ENCODE measurements around the gene ZDHHC11.

The ZDHHC11 gene

GRCh38 chr5:862367-863243 lies 11.8 kb upstream of the ZDHHC11 start:
- TF ChIP-seq, protein P1, sequence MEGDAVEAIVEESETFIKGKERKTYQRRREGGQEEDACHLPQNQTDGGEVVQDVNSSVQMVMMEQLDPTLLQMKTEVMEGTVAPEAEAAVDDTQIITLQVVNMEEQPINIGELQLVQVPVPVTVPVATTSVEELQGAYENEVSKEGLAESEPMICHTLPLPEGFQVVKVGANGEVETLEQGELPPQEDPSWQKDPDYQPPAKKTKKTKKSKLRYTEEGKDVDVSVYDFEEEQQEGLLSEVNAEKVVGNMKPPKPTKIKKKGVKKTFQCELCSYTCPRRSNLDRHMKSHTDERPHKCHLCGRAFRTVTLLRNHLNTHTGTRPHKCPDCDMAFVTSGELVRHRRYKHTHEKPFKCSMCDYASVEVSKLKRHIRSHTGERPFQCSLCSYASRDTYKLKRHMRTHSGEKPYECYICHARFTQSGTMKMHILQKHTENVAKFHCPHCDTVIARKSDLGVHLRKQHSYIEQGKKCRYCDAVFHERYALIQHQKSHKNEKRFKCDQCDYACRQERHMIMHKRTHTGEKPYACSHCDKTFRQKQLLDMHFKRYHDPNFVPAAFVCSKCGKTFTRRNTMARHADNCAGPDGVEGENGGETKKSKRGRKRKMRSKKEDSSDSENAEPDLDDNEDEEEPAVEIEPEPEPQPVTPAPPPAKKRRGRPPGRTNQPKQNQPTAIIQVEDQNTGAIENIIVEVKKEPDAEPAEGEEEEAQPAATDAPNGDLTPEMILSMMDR (IDR thresholded peaks at IDR 0.05; ENCODE audit: extremely low read depth, missing control alignments), result no peak
- DNase-seq (ENCODE audit: low spot score), result no peak

DNA sequence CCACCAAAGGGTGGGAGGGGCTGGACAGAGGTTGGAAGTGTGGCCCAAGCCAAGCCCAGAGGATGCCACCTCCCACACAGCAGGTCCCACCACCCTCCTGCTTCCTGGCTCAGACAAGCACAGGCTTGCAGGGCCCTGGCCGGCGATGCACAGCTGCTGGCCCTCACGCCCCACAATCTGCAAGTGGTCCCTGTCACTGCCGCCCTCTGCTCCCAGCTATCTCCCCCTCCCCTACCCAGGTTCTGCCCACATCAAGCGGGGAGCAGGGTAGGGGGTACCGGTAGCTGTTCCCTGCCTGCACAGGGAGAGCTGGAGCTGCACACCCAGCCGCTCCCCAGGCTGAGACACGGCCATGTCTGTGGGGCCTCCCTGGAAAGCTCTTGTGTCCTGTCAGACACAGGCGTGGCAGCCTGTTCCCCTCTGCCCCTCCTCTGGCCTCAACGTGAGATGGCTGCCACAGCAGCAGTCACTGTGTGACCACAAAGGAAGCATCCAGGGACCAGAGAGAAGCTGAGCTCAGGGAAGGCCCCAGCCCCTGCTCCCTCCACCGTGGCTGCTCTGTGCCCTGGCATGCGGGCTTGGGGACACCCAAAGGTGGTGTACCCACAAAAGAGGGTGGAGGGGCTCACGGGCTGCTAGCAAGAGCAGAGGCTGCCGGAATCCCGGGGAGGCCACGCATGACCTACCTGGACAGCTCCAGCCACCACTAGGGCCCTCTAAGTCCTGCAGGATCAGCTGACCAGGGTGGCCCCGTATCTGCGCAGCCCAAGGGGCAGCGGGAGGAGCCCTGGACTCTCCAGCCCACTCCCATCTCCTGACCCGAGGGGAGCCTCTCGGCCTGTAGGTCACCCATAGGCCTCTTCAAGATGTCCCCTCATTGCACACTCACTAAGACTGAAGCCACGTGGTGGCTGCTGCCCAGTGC lies 10.9 kb upstream of the ZDHHC11 start:
- no peak for DNase-seq (ENCODE audit: low spot score)
- TF ChIP-seq, protein P1 (IDR thresholded peaks at IDR 0.05; ENCODE audit: extremely low read depth, missing control alignments), result no peak

DNA sequence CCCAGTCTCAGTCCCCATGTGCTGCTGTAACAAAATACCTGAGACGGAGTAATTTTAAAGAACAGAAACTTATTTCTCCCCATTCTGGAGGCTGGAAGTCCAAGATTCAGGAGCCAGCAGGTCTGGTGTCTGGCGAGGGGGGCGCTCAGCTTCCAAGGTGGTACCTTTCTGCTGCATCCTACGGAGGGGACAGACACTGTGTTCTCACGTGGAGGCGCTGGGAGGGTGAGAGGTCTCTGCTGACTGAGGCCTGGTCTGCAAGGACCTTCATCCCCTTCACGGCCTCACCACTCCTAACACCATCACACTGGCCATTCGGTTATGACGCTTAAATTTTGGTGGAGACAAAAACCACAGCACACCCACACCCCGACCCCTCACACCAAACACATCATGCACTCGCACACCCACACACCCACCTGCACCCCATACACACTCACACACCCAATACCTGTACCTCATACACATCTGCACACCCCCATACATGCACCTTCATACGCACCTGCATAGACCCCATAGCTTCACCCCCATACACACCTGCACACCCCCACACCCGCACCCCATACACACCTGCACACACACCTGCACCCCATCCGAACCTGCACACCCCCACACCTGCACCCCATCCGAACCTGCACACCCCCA lies 9.8 kb upstream of the ZDHHC11 start:
- DNase-seq (ENCODE audit: low spot score), result no peak
- TF ChIP-seq, protein P1 (IDR thresholded peaks at IDR 0.05; ENCODE audit: extremely low read depth, missing control alignments), result no peak

- DNase-seq (ENCODE audit: low spot score), result no peak
- TF ChIP-seq, protein P1 (IDR thresholded peaks at IDR 0.05; ENCODE audit: extremely low read depth, missing control alignments), result no peak
These were observed 9.1 kb upstream of the ZDHHC11 start for GRCh38 chr5:859798-860296.

GRCh38 chr5:859391-859790 lies 8.6 kb upstream of the ZDHHC11 start:
- TF ChIP-seq, protein P1 (IDR thresholded peaks at IDR 0.05; ENCODE audit: extremely low read depth, missing control alignments), result no peak
- DNase-seq (ENCODE audit: low spot score), result no peak

- TF ChIP-seq, protein P1 (IDR thresholded peaks at IDR 0.05; ENCODE audit: extremely low read depth, missing control alignments), result no peak
- DNase-seq (ENCODE audit: low spot score), result no peak
These were observed 7.9 kb upstream of the ZDHHC11 start for GRCh38 chr5:858726-859125.
